Transverse colon (tissue), 4 donors: Measurements from ENCODE around the gene APOBR. TPM values are rescaled to one million over a fixed set of nuclear protein-coding genes. Genes with fewer than 3 reads are reported as not detected.
"Not testable (repeated sequence)": the region's sequence is repeated elsewhere in the genome, so short reads cannot be mapped to it uniquely, and the experiment has no call there.

Source experiments
- DNase-seq: peaks from one replicate; pipeline ENCODE4 v3.0.0-alpha.2; 2019
- H3K27ac ChIP-seq, 4 donors: fragments of 200-600 bp; sonication (generic); 2 replicates each; pipeline ENCODE4 v1.5.1; 2016 to 2018; ENCODE audit warnings: inconsistent platforms in 4 of 4
- H3K27me3 ChIP-seq: fragments of 200-600 bp; sonication (generic); 2 replicates; pipeline ENCODE4 v1.5.1; 2017; ENCODE audit warnings: inconsistent platforms
- H3K36me3 ChIP-seq, 4 donors: fragments of 200-600 bp; sonication (generic); 2 replicates each; pipeline ENCODE4 v1.5.1; 2017 to 2019; ENCODE audit warnings: inconsistent platforms in 4 of 4
- H3K4me1 ChIP-seq, 4 donors: fragments of 200-600 bp; sonication (generic); 2 replicates each; pipeline ENCODE4 v1.5.1; 2017 to 2020; ENCODE audit warnings: inconsistent platforms in 4 of 4
- H3K4me3 ChIP-seq, 4 donors: fragments of 200-600 bp; sonication (generic); 1 replicate in 1 of 4; 2 replicates in 3 of 4; pipeline versions ENCODE4 v1.5.1 to v1.6.1; 2017 to 2019; ENCODE audit warnings: inconsistent platforms in 4 of 4
- H3K9me3 ChIP-seq, 2 donors: fragments of 200-600 bp; sonication (generic); 2 replicates each; pipeline ENCODE4 v1.5.1; 2017 to 2019; ENCODE audit warnings: inconsistent platforms in 2 of 2
- EP300 ChIP-seq: sonication (generic); formaldehyde crosslinking; IDR thresholded peaks from one replicate; pipeline ENCODE4 v1.6.1; 2017; ENCODE audit warnings: antibody characterized with exemption, low read depth
- POLR2A ChIP-seq: fragments of 450-650 bp; IDR thresholded peaks from one replicate; pipeline ENCODE4 v1.6.1; 2016; ENCODE audit warnings: antibody characterized with exemption, mild to moderate bottlenecking, moderate library complexity
- POLR2AphosphoS5 ChIP-seq, 3 donors: sonication (generic); formaldehyde crosslinking; IDR thresholded peaks; one replicate each; pipeline ENCODE4 v1.6.1; 2016; ENCODE audit warnings: antibody characterized with exemption in 3 of 3
- WGBS, 2 donors: methylation state at CpG; one replicate each; pipeline ENCODE4 v1.1.5; 2018; ENCODE audit warnings: low coverage in 1 of 2; 5-methylcytosine and 5-hydroxymethylcytosine counted together
- in situ Hi-C, 4 donors: fragments of 200-750 bp; cut with MboI; loops; one replicate each; pipeline versions ENCODE4 v1.15.0 to v1.15.1; 2017; ENCODE audit warnings: low sequenced_read_pairs in 3 of 4, low pct_ligation_motif_present in 1 of 4, low pct_unique_long_range_greater_than_20kb in 1 of 4
- intact Hi-C: fragments of 100-400 bp; cut with DNase I; formaldehyde crosslinking; loops from one replicate; pipeline ENCODE4 v1.15.1; 2023; ENCODE audit warnings: low total_unique reads
- total RNA-seq, 4 donors: library from RNA; depleted of rRNA; stranded (reverse); fragments of >200 nt; gene quantifications; one replicate each; pipeline ENCODE4 v1.1.0, GENCODE V29; 2016
- TF ChIP-seq, protein P1 (sequence below), 5 experiments: fragments of 200-600 bp in 3 of 5; fragments of 450-650 bp in 2 of 5; sonication (generic) in 3 of 5; IDR thresholded peaks; 1 replicate in 2 of 5; 2 replicates in 3 of 5; pipeline ENCODE4 v1.5.1; 2016 to 2017; ENCODE audit warnings: antibody characterized with exemption in 5 of 5, inconsistent platforms in 3 of 5, mild to moderate bottlenecking in 2 of 5, moderate library complexity in 1 of 5

The APOBR gene
- total RNA-seq, 4 donors from 2014 or later = 60.0 to 96.9 (median 61.7) TPM

- H3K4me1 ChIP-seq = peaks cover 0 to 38% (median 16%) of the 10 kb centered on the region in 4 donors
- no peak overlapping the region for H3K27ac ChIP-seq
- 72 to 85% methylated on average over 2 to 3 of the region's 3 CpGs for WGBS, 2 donors
- H3K27me3 ChIP-seq = no peaks in the 10 kb centered on the region
- H3K4me3 ChIP-seq = no peak overlapping the region
- H3K9me3 ChIP-seq = no peaks in the 10 kb centered on the region
- H3K36me3 ChIP-seq = no peaks in the 10 kb centered on the region
- in situ Hi-C loops = loop anchor here in 1 of 4 donors (10.0 kb wide), 1 partner anchor 60 kb away; no protein-coding TSS in a partner anchor
- intact Hi-C loops = no loop called here
- TF ChIP-seq, protein P1, sequence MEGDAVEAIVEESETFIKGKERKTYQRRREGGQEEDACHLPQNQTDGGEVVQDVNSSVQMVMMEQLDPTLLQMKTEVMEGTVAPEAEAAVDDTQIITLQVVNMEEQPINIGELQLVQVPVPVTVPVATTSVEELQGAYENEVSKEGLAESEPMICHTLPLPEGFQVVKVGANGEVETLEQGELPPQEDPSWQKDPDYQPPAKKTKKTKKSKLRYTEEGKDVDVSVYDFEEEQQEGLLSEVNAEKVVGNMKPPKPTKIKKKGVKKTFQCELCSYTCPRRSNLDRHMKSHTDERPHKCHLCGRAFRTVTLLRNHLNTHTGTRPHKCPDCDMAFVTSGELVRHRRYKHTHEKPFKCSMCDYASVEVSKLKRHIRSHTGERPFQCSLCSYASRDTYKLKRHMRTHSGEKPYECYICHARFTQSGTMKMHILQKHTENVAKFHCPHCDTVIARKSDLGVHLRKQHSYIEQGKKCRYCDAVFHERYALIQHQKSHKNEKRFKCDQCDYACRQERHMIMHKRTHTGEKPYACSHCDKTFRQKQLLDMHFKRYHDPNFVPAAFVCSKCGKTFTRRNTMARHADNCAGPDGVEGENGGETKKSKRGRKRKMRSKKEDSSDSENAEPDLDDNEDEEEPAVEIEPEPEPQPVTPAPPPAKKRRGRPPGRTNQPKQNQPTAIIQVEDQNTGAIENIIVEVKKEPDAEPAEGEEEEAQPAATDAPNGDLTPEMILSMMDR (IDR thresholded peaks at IDR 0.05) = no peak
- TF ChIP-seq EP300 = no peak
- no peak for TF ChIP-seq POLR2A
- TF ChIP-seq POLR2AphosphoS5 (IDR thresholded peaks at IDR 0.05) = no peak
- no peak for DNase-seq
Measured at GRCh38 chr16:28544998-28545397, 50.6 kb downstream of the APOBR start.

GRCh38 chr16:28545964-28546363, 51.5 kb downstream of the APOBR start:
- H3K9me3 ChIP-seq, intact Hi-C loops, H3K4me3 ChIP-seq, H3K36me3 ChIP-seq, H3K27ac ChIP-seq, H3K27me3 ChIP-seq, DNase-seq: not testable (repeated sequence)
- 76 to 84% methylated on average over 4 to 7 of the region's 7 CpGs for WGBS, 2 donors
- in situ Hi-C loops = loop anchor here in 1 of 4 donors (10.0 kb wide), 1 partner anchor 61 kb away; no protein-coding TSS in a partner anchor
- H3K4me1 ChIP-seq = peaks cover 0 to 31% (median 16%) of the 10 kb centered on the region in 4 donors

DNA sequence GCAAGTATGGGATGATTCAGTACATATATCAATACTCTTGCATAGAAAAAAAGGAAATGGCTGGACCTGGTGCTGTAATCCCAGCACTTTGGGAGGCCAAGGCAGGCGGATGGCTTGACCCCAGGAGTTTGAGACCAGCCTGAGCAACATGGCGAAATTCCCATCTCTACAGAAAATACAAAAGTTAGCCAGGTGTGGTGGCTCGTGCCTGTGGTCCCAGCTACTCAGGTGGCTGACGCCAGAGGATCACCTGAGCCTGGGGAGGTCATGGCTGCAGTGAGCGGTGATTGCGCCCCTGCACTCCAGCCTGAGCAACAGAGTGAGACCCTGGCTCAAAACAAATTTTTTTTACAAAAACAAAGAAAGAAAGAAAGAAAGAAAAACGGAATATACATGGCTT, 52.2 kb downstream of the APOBR start:
- intact Hi-C loops = no loop called here

DNA sequence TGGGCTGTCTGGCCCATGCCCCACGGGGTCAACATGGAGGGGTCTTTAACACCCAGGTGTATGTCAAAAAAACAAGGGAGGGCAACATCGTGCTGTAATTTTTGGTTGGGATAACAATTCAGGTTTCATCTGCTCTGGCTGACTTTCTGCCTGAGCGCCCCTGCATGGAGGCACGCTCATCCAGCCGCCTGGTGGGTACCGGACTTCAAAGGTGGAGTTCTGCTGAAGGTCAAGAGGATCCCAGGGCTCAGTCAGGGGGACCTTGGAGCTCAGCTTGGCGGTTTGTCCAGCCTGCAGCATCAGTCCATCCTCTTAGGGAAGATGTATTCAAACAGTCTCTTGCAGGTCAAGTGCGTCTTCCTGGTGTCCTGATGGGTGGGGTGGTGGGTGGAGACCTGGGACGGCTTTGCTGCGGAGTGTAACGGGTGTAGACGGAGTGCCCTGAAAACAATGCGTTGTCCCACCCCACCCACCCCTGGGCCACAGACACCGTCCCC, 53.9 kb downstream of the APOBR start:
- intact Hi-C loops = no loop called here
- in situ Hi-C loops = loop anchor here in 1 of 4 donors (10.0 kb wide), 1 partner anchor 64 kb away; no protein-coding TSS in a partner anchor
- WGBS, 2 donors = 71 to 79% methylated on average over 2 to 13 of the region's 14 CpGs
- Histone ChIP-seq H3K27me3 (no peaks in the 10 kb centered on the region), H3K4me1 (peaks cover 0 to 17% (median 8%) of the 10 kb centered on the region in 4 donors), H3K36me3 (no peaks in the 10 kb centered on the region), H3K9me3 (no peaks in the 10 kb centered on the region), H3K27ac (no peak overlapping the region), H3K4me3 (no peak overlapping the region)
- no peak for TF ChIP-seq POLR2AphosphoS5 (IDR thresholded peaks at IDR 0.05)
- no peak for DNase-seq

More for the DNA sequence above, 52.2 kb downstream of the APOBR start:
- TF ChIP-seq POLR2A (no peak), EP300 (no peak), POLR2AphosphoS5 (IDR thresholded peaks at IDR 0.05) (no peak)
- TF ChIP-seq, protein P1 (IDR thresholded peaks at IDR 0.05) = no peak
- 79 to 96% methylated on average over 3 to 7 of the region's 7 CpGs for WGBS, 2 donors
- H3K27ac ChIP-seq = no peak overlapping the region
- H3K4me3 ChIP-seq = no peak overlapping the region
- H3K36me3 ChIP-seq = no peaks in the 10 kb centered on the region
- in situ Hi-C loops = loop anchor here in 1 of 4 donors (10.0 kb wide), 1 partner anchor 62 kb away; no protein-coding TSS in a partner anchor
- no peaks in the 10 kb centered on the region for H3K9me3 ChIP-seq
- DNase-seq = no peak
- H3K27me3 ChIP-seq = no peaks in the 10 kb centered on the region
- H3K4me1 ChIP-seq = peaks cover 0 to 25% (median 14%) of the 10 kb centered on the region in 4 donors

Other genes with a start within 250 kb of the APOBR start
- 1 to 10 TPM in 1 of 4 donors, under 1 TPM in 2, not detected in 1; 0.27 to 1.4 (median 0.32) TPM for gene SBK1, start 202.1 kb upstream of the APOBR start, total RNA-seq
- 10 to 100 TPM in 1 of 4 donors, 1 to 10 TPM in 1, not detected in 2; 5.8 to 12.7 TPM for gene NPIPB6, start 131.1 kb upstream of the APOBR start, total RNA-seq
- 100 to 1,000 TPM; 114 to 406 (median 185) TPM for gene EIF3CL, start 90.8 kb upstream of the APOBR start, total RNA-seq
- gene NPIPB7, start 22.3 kb upstream of the APOBR start, total RNA-seq = 1 to 10 TPM in 1 of 4 donors, under 1 TPM in 1, not detected in 2; 0.68 to 8.6 TPM
- 100 to 1,000 TPM in 3 of 4 donors, 10 to 100 TPM in 1; 80.2 to 294 (median 154) TPM for gene CLN3, start 2.6 kb upstream of the APOBR start, total RNA-seq
- gene IL27, start 12.2 kb downstream of the APOBR start, total RNA-seq = not detected
- gene NUPR1, start 44.3 kb downstream of the APOBR start, total RNA-seq = 10 to 100 TPM; 15.3 to 85.6 (median 23.6) TPM
- gene SGF29, start 59.3 kb downstream of the APOBR start, total RNA-seq = 10 to 100 TPM; 22.1 to 95.0 (median 32.1) TPM
- 10 to 100 TPM in 3 of 4 donors, 1 to 10 TPM in 1; 5.0 to 51.1 (median 38.3) TPM for gene SULT1A2, start 102.4 kb downstream of the APOBR start, total RNA-seq
- 100 to 1,000 TPM; 137 to 455 (median 280) TPM for gene SULT1A1, start 115.4 kb downstream of the APOBR start, total RNA-seq
- under 1 TPM in 2 of 4 donors, not detected in 2; 0.27 to 0.32 TPM for gene NPIPB8, start 143.4 kb downstream of the APOBR start, total RNA-seq
- 100 to 1,000 TPM; 161 to 301 (median 198) TPM for gene EIF3C, start 216.8 kb downstream of the APOBR start, total RNA-seq